K562 (cell line): ENCODE data around the gene KIF14. TPM values are rescaled to one million over a fixed set of nuclear protein-coding genes. Genes with fewer than 3 reads are reported as not detected.

Experiments
- ATAC-seq: fragments of 200-7000 bp; cut with Tn5 transposase; 3 replicates; pipeline ENCODE4 v1.9.1; 2020; ENCODE audit warnings: moderate library complexity
- BruUV-seq: library from RNA; stranded (reverse); fragments of 400-500 nt; replicated peaks from 2 replicates; lab custom pipeline; 2021; lab: Mats Ljungman, UMichigan
- CTCF ChIA-PET: fragments of 300-600 bp; formaldehyde crosslinking; extraction: SDS; loops from one replicate; lab custom pipeline; 2021; ENCODE audit warnings: low intra/inter-chr PET ratio; lab: Yijun Ruan, JAX
- POLR2A ChIA-PET: fragments of 300-600, 350-650 bp; sonication (Branson Sonifier 250); formaldehyde crosslinking; extraction: SDS; loops from one replicate; lab custom pipeline; 2021; ENCODE audit warnings: antibody characterized with exemption, inconsistent platforms; lab: Yijun Ruan, JAX
- DNase-seq, 4 experiments: peaks; one replicate each; pipeline versions ENCODE4 v3.0.0 to v3.0.0-alpha.2; 2011 to 2018; ENCODE audit warnings: low spot score in 3 of 4, mixed read lengths in 3 of 4; ENCODE audit errors: extremely low read depth in 1 of 4
- FAIRE-seq: peaks from 2 replicates; lab custom pipeline; 2011; peaks lifted over from hg19 to GRCh38; lab: Jason Lieb, UNC
- H2AFZ ChIP-seq: 2 replicates; pipeline ENCODE4 v1.6.0; 2011; ENCODE audit warnings: low read depth, low read length, control low read depth, inconsistent platforms
- H3K27ac ChIP-seq: fragments of 200-600 bp; 3 replicates; pipeline ENCODE4 v1.8.0; 2011; ENCODE audit warnings: low read depth, mild to moderate bottlenecking, control low read depth, inconsistent platforms, low read length, moderate library complexity, mixed read lengths; ENCODE audit errors: extremely low read depth
- H3K27me3 ChIP-seq, 2 experiments: fragments of 300-600 bp in 1 of 2; 2 replicates in 1 of 2; 3 replicates in 1 of 2; pipeline versions ENCODE4 v1.6.0 to v1.8.0; 2011; ENCODE audit warnings: inconsistent platforms in 2 of 2, low read length in 2 of 2, mild to moderate bottlenecking in 1 of 2, mixed read lengths in 1 of 2, moderate library complexity in 1 of 2; ENCODE audit not compliant: control insufficient read depth in 2 of 2, insufficient read depth in 2 of 2
- H3K36me3 ChIP-seq: fragments of 300-600 bp; 3 replicates; pipeline ENCODE4 v1.8.0; 2011; ENCODE audit warnings: mild to moderate bottlenecking, low read length, inconsistent platforms; ENCODE audit not compliant: control insufficient read depth, insufficient read depth
- H3K4me1 ChIP-seq, 2 experiments: fragments of 200-600 bp in 1 of 2; replicated peaks in 1 of 2; 2 replicates in 1 of 2; 3 replicates in 1 of 2; pipeline versions ENCODE4 v1.5.1 to v1.8.0; 2011; ENCODE audit warnings: inconsistent platforms in 2 of 2, low read length in 2 of 2, mild to moderate bottlenecking in 1 of 2, mixed read lengths in 1 of 2, moderate library complexity in 1 of 2; ENCODE audit not compliant: control insufficient read depth in 2 of 2, insufficient read depth in 2 of 2
- H3K4me2 ChIP-seq: 2 replicates; pipeline ENCODE4 v1.6.1; 2011; ENCODE audit warnings: low read length, control low read depth, inconsistent platforms, mixed read lengths; ENCODE audit not compliant: insufficient read depth
- H3K4me3 ChIP-seq: fragments of 200-600 bp; sonication (generic), shearing (Covaris generic); 2 replicates; pipeline ENCODE4 v1.5.1; 2016; ENCODE audit warnings: control low read depth, inconsistent platforms
- H3K79me2 ChIP-seq: fragments of 200-600 bp; 3 replicates; pipeline ENCODE4 v1.8.0; 2011; ENCODE audit warnings: low read length, inconsistent platforms; ENCODE audit not compliant: control insufficient read depth, insufficient read depth
- H3K9ac ChIP-seq, 2 experiments: 2 replicates each; pipeline versions ENCODE4 v1.6.0 to v1.6.1; 2011; ENCODE audit warnings: low read depth in 2 of 2, low read length in 2 of 2, control low read depth in 1 of 2, inconsistent platforms in 1 of 2, mild to moderate bottlenecking in 1 of 2, mixed read lengths in 1 of 2; ENCODE audit not compliant: insufficient read depth in 1 of 2
- H3K9me1 ChIP-seq: one replicate; pipeline ENCODE4 v1.6.0; 2011; ENCODE audit warnings: inconsistent platforms, mild to moderate bottlenecking, low read length, moderate library complexity; ENCODE audit not compliant: control insufficient read depth, insufficient read depth
- H3K9me3 ChIP-seq: replicated peaks from 2 replicates; pipeline ENCODE4 v1.5.1; 2011; ENCODE audit warnings: low read depth, low read length, inconsistent platforms; ENCODE audit not compliant: control insufficient read depth, insufficient read depth
- H4K20me1 ChIP-seq: replicated peaks from 2 replicates; pipeline ENCODE4 v1.6.1; 2011; ENCODE audit warnings: low read length, inconsistent platforms, mixed read lengths; ENCODE audit not compliant: control insufficient read depth, insufficient read depth
- HNRNPL ChIP-seq: fragments of 200-400 bp; formaldehyde crosslinking; IDR thresholded peaks from 2 replicates; pipeline ENCODE4 v1.6.1; 2017; ENCODE audit warnings: low read depth, mild to moderate bottlenecking, low read length
- RBM22 ChIP-seq: fragments of 200-400 bp; formaldehyde crosslinking; IDR thresholded peaks from 2 replicates; pipeline ENCODE4 v1.6.1; 2018; ENCODE audit warnings: low read length, low read depth; ENCODE audit not compliant: poor library complexity, severe bottlenecking
- SMAD3 ChIP-seq: fragments of 450-650 bp; formaldehyde crosslinking; conservative IDR thresholded peaks from 2 replicates; pipeline ENCODE4 v1.4.0; 2020; ENCODE audit warnings: mild to moderate bottlenecking
- SRF ChIP-seq, 2 experiments: fragments of 250-450, 450-650 bp in 1 of 2; sonication (Bioruptor Pico) in 1 of 2; sonication (generic) in 1 of 2; formaldehyde crosslinking; IDR thresholded peaks; 2 replicates each; pipeline versions ENCODE4 v1.5.0 to v1.5.1; 2020 to 2022; ENCODE audit warnings: mild to moderate bottlenecking in 1 of 2, missing genetic modification reagents in 1 of 2
- SRSF3 ChIP-seq: fragments of 200-400 bp; formaldehyde crosslinking; IDR thresholded peaks from 2 replicates; pipeline ENCODE4 v1.6.1; 2016; ENCODE audit warnings: mild to moderate bottlenecking, low read length, moderate library complexity; ENCODE audit not compliant: insufficient read depth
- TAF15 ChIP-seq: fragments of 200-400 bp; formaldehyde crosslinking; IDR thresholded peaks from 2 replicates; pipeline ENCODE4 v1.6.1; 2017; ENCODE audit warnings: mild to moderate bottlenecking, low read depth, low read length, moderate library complexity
- ZBTB1 ChIP-seq: sonication (generic); formaldehyde crosslinking; IDR thresholded peaks from 2 replicates; pipeline ENCODE4 v1.8.1; 2023; ENCODE audit warnings: missing genetic modification reagents, low read depth, mild to moderate bottlenecking, borderline replicate concordance
- ZNF318 ChIP-seq, 2 experiments: fragments of 450-650 bp; IDR thresholded peaks; 2 replicates each; pipeline ENCODE4 v1.6.1; 2016; ENCODE audit warnings: mild to moderate bottlenecking in 2 of 2, borderline replicate concordance in 1 of 2, low read depth in 1 of 2, moderate library complexity in 1 of 2
- ZNF584 ChIP-seq: fragments of 200-800 bp; sonication (Bioruptor generic); IDR thresholded peaks from 2 replicates; pipeline ENCODE4 v1.6.1; 2016; ENCODE audit warnings: low read depth, mild to moderate bottlenecking, missing genetic modification characterization, missing compliant biosample characterization
- WGBS: fragments of 100-300 bp; shearing (Covaris generic); methylation state at CpG from one replicate; pipeline ENCODE4 v1.1.6; 2016; ENCODE audit warnings: low coverage, mixed read lengths; ENCODE audit not compliant: insufficient coverage; ENCODE audit errors: missing lambda C conversion rate; 5-methylcytosine and 5-hydroxymethylcytosine counted together
- in situ Hi-C: fragments of 300-500 bp; cut with MboI; formaldehyde crosslinking; loops from 4 replicates; pipeline ENCODE4 v1.15.0; 2018; ENCODE audit warnings: inconsistent platforms, mixed read lengths
- intact Hi-C: fragments of 100-400 bp; cut with micrococcal nuclease; formaldehyde crosslinking; loops from 2 replicates; pipeline ENCODE4 v1.14.2; 2022
- polyA plus RNA-seq, 8 experiments: library from polyadenylated mRNA; depleted of rRNA in 4 of 8; stranded (reverse) in 5 of 8; unstranded in 3 of 8; fragments of >200 nt; fragmentation: Nextera tagmentation in 2 of 8; fragmentation: Illumina TruSeq in 1 of 8; extraction: Ambion mirVana in 2 of 8; extraction: Trizol in 1 of 8; gene quantifications; 2 replicates each; pipeline versions ENCODE4 v1.2.1 to v1.2.3, GENCODE V29; 2011 to 2014; ENCODE audit warnings: inconsistent platforms in 1 of 8, missing spikeins in 1 of 8
- total RNA-seq, 7 experiments: library from RNA; depleted of rRNA in 6 of 7; stranded (reverse); fragments of >200 nt in 6 of 7; fragmentation: Illumina TruSeq in 2 of 7; extraction: Trizol in 2 of 7; gene quantifications; 2 replicates each; pipeline versions ENCODE4 v1.2.1 to v1.2.3, GENCODE V29; 2011 to 2021; ENCODE audit warnings: low replicate concordance in 1 of 7

KIF14 gene
- total and polyA plus RNA-seq, 9 of the 15 experiments (the other 6 are each of a cell fraction or from before 2014, with no cell fraction given) = 11.5 to 47.4 (median 29.0) TPM

- ChIA-PET CTCF (interaction anchor here (0.6 to 0.7 kb wide), 3 partner anchors 202 to 1753 kb away, joined by 3 to 4 read pairs (median 3); no protein-coding TSS in a partner anchor), POLR2A (interaction anchor here (0.6 to 1.0 kb wide), 2 partner anchors 22 to 23 kb away, joined by 3 read pairs; no protein-coding TSS in a partner anchor)
- in situ Hi-C loops = loop anchor here (25.0 kb wide), 1 partner anchor 1748 kb away; no protein-coding TSS in a partner anchor
- no peaks in the 10 kb centered on the region for H3K9me3 ChIP-seq
- 4% methylated on average over 4 of the region's 4 CpGs for WGBS
- no peaks in the 10 kb centered on the region for H4K20me1 ChIP-seq
- no peak overlapping the region for H3K9ac ChIP-seq
- no peaks in the 10 kb centered on the region for H3K79me2 ChIP-seq
- peak; percentile 93 for FAIRE-seq
- DNase-seq = peak; percentile 84 to 88 (median 87)
- no TSS peak for BruUV-seq
- intact Hi-C loops = loop anchor here (1.0 to 10.0 kb wide), 4 partner anchors 228 to 1745 kb away; no protein-coding TSS in a partner anchor
- no peak overlapping the region for H2AFZ ChIP-seq
- H3K4me1 ChIP-seq = 0 out of 5 replicates have a peak, but pooled peaks cover 0 to 2% of the 10 kb centered on the region in 2 experiments
- H3K9me1 ChIP-seq = no peaks in the 10 kb centered on the region
- peak; percentile 98 for ATAC-seq
- no peak overlapping the region for H3K4me2 ChIP-seq
- H3K36me3 ChIP-seq = no peaks in the 10 kb centered on the region
- no peak overlapping the region for H3K27ac ChIP-seq
- H3K4me3 ChIP-seq = no peak overlapping the region
- peaks cover 13 to 18% of the 10 kb centered on the region in 2 experiments for H3K27me3 ChIP-seq
- no peak for TF ChIP-seq ZBTB1 (CRISPR knock-in tag)
- TF ChIP-seq TAF15 = no peak
- no peak for TF ChIP-seq ZNF318 (IDR thresholded peaks at IDR 0.05; ENCODE audit: borderline replicate concordance in 1 of 2, low read depth in 1 of 2)
- no peak for TF ChIP-seq SRSF3
- TF ChIP-seq HNRNPL = no peak
- TF ChIP-seq SRF (CRISPR knock-in tag; IDR thresholded peaks at IDR 0.05) = no peak
- no peak for TF ChIP-seq RBM22
- no peak for TF ChIP-seq ZNF584
- no peak for TF ChIP-seq SMAD3
Measured at GRCh38 chr1:200510228-200510623, 110.3 kb downstream of the KIF14 start.
